Calu3 (cell line): ENCODE results near the gene AGER. TPM values are rescaled to one million over a fixed set of nuclear protein-coding genes. Genes with fewer than 3 reads are reported as not detected.

Experiments
- BruUV-seq: library from RNA; stranded (reverse); fragments of 400-500 nt; replicated peaks from 2 replicates; lab custom pipeline; 2021; lab: Mats Ljungman, UMichigan
- CTCF ChIA-PET: fragments of 300-600 bp; sonication (Branson Sonifier 250); formaldehyde crosslinking; loops from one replicate; lab custom pipeline; 2022; ENCODE audit warnings: antibody characterized with exemption; lab: Charles Lee
- DNase-seq: peaks from one replicate; pipeline ENCODE4 v3.0.0; 2022
- H3K27ac Mint-ChIP-seq: one replicate; pipeline ENCODE4 v1.8.0; 2022; ENCODE audit warnings: mixed read lengths; ENCODE audit not compliant: unreplicated experiment
- H3K27me3 Mint-ChIP-seq: one replicate; pipeline ENCODE4 v1.8.0; 2022; ENCODE audit warnings: mixed read lengths; ENCODE audit not compliant: unreplicated experiment
- H3K36me3 Mint-ChIP-seq: one replicate; pipeline ENCODE4 v1.8.0; 2022; ENCODE audit warnings: mild to moderate bottlenecking, moderate library complexity, mixed read lengths; ENCODE audit not compliant: insufficient read depth, unreplicated experiment
- H3K4me1 Mint-ChIP-seq: one replicate; pipeline ENCODE4 v1.8.0; 2022; ENCODE audit warnings: mild to moderate bottlenecking, low read depth, mixed read lengths; ENCODE audit not compliant: unreplicated experiment
- H3K4me3 Mint-ChIP-seq: one replicate; pipeline ENCODE4 v1.8.0; 2022; ENCODE audit warnings: mild to moderate bottlenecking, low read depth, moderate library complexity, mixed read lengths; ENCODE audit not compliant: unreplicated experiment
- H3K9me3 Mint-ChIP-seq: one replicate; pipeline ENCODE4 v1.8.0; 2022; ENCODE audit warnings: low read depth, mixed read lengths; ENCODE audit not compliant: unreplicated experiment
- intact Hi-C: fragments of 100-400 bp; cut with micrococcal nuclease; formaldehyde crosslinking; loops from one replicate; pipeline ENCODE4 v1.10.0; 2022; ENCODE audit not compliant: unreplicated experiment
- total RNA-seq: library from RNA; stranded (reverse); gene quantifications from 2 replicates; pipeline ENCODE4 v1.2.3, GENCODE V29; 2022
- TF ChIP-seq, protein P1 (sequence below): fragments of 200-600 bp; IDR thresholded peaks from one replicate; pipeline ENCODE4 v1.8.0; 2022; ENCODE audit warnings: antibody characterized with exemption; ENCODE audit not compliant: unreplicated experiment

The AGER gene
- total RNA-seq, 1 experiment from 2014 or later: 14.4 TPM

DNA sequence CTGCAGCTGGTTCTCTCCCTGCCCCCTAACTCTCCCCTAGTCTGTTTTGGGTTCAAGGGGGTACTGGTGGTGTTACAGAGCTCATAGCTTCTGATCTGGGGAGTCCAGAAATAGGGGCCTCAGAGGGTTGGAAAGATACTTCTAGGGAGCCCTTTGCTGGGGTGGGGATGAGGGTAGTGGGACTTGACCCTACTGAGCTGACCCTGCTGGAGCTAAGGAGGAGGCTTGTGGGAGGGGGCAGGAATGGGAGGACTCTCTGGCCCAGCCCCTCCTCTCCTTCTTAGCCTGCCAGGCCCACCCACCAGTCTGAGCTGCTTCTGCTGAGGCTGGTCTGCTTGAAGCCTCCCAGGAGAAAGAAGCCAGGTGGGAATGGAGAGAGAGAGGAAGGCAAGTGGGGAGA is 19.8 kb downstream of the AGER start, which contains the start of gene EGFL8:
EGFL8 (plus strand) TSS at position 301 of the 400 bp plus-strand sequence. CDS start 1,571 bp downstream, outside the sequence.
- Mint-ChIP-seq H3K4me1 (no peaks in the 10 kb centered on the region), H3K9me3 (no peaks in the 10 kb centered on the region), H3K27ac (no peak within 1 kb of the TSS), H3K36me3 (peaks cover 31% of the 10 kb centered on the region), H3K27me3 (no peaks in the 10 kb centered on the region), H3K4me3 (no peak within 1 kb of the TSS)
- DNase-seq: no peak
- TF ChIP-seq, protein P1, sequence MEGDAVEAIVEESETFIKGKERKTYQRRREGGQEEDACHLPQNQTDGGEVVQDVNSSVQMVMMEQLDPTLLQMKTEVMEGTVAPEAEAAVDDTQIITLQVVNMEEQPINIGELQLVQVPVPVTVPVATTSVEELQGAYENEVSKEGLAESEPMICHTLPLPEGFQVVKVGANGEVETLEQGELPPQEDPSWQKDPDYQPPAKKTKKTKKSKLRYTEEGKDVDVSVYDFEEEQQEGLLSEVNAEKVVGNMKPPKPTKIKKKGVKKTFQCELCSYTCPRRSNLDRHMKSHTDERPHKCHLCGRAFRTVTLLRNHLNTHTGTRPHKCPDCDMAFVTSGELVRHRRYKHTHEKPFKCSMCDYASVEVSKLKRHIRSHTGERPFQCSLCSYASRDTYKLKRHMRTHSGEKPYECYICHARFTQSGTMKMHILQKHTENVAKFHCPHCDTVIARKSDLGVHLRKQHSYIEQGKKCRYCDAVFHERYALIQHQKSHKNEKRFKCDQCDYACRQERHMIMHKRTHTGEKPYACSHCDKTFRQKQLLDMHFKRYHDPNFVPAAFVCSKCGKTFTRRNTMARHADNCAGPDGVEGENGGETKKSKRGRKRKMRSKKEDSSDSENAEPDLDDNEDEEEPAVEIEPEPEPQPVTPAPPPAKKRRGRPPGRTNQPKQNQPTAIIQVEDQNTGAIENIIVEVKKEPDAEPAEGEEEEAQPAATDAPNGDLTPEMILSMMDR: no peak
- CTCF ChIA-PET: interaction anchor here (0.5 kb wide), 1 partner anchor 63 kb away, joined by 6 read pairs; no protein-coding TSS in a partner anchor
- BruUV-seq: no TSS peak
- intact Hi-C loops: no loop called here

DNA sequence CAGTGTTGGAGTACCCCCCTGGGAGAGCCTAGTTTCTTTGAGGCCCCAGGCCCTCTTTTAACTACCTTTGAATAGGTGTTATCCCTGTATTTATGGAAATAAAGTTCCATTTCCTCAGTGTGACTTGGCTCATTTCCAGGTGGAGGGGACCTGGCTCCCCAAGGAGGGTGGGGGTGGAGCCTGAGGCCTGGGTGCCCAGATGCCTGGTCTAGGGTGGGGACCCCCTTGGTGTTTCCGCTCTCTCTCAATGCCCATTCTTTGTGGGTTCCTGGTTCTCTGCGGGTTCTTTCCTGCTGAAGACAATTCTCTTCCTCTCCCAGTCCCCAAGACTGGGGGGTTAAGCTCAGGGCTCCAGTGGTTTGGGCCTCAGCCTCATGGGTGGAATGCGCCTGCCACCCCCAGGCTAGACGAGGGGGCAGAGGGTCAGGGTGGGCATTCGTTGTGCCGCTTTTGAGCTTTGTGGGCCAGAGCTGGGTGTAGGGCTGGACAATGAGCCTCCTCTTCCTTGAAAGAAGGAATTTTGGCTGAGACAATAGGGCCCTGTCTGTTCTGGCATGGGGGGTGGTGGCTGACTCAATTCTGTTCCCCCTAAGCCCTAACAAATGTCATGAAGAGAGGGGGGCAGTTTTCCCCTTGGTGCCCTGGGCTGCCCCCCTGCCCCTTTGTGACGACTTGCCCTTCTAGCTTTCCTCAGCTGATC is 20.3 kb downstream of the AGER start:
- CTCF ChIA-PET: no interaction called here
- no peak for DNase-seq
- H3K27me3 Mint-ChIP-seq: no peaks in the 10 kb centered on the region
- no peaks in the 10 kb centered on the region for H3K9me3 Mint-ChIP-seq
- TF ChIP-seq, protein P1: no peak
- H3K4me3 Mint-ChIP-seq: no peak overlapping the region
- no peaks in the 10 kb centered on the region for H3K4me1 Mint-ChIP-seq
- peaks cover 30% of the 10 kb centered on the region for H3K36me3 Mint-ChIP-seq
- BruUV-seq: no TSS peak
- intact Hi-C loops: no loop called here
- no peak overlapping the region for H3K27ac Mint-ChIP-seq

DNA sequence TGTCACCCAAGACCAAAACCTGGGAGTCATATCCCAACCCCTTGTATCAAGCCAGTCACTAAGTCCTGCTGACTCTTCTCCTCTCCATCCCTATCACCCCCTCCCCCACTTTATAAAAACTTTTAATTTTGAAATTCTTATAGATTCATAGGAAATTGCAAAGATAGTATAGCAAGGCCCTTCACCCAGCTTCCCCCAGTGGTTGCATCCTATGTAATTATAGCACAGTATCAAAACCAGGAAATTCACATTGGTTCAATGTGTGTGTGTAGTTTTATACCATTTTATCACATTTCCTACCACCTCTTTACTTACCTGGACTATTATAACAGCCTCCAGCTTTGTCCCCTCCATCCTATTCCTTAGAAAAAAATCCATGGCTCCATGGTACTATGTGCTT is 26.0 kb downstream of the AGER start:
- CTCF ChIA-PET: interaction anchor here (0.7 kb wide), 1 partner anchor 795 kb away, joined by 3 read pairs; the partner anchor contains the start of gene HLA-DMA
- no peaks in the 10 kb centered on the region for H3K9me3 Mint-ChIP-seq
- no peak for DNase-seq
- H3K4me3 Mint-ChIP-seq: no peak overlapping the region
- H3K36me3 Mint-ChIP-seq: peaks cover 30% of the 10 kb centered on the region
- no peaks in the 10 kb centered on the region for H3K27me3 Mint-ChIP-seq
- intact Hi-C loops: no loop called here
- peaks cover 17% of the 10 kb centered on the region for H3K4me1 Mint-ChIP-seq
- BruUV-seq: no TSS peak
- TF ChIP-seq, protein P1: no peak
- H3K27ac Mint-ChIP-seq: no peak overlapping the region

DNA sequence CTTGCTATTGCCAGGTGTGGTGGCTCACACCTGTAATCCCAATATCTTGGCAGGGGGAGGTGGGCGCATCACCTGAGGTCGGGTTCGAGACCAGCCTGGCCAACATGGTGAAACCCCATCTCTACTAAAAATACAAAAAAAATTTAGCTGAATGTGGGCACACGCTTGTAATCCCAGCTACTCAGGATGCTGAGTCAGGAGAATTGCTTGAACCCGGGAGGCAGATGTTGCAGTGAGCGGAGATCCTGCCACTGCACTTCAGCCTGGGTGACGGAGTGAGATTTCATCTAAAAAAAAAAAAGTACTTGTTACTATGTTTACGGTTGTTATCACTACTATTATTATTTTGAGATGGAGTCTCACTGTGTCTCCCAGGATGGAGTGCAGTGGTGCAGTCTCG is 27.2 kb downstream of the AGER start:
- DNase-seq: no peak
- BruUV-seq: no TSS peak
- H3K4me3 Mint-ChIP-seq: no peak overlapping the region
- H3K9me3 Mint-ChIP-seq: no peaks in the 10 kb centered on the region
- peaks cover 29% of the 10 kb centered on the region for H3K36me3 Mint-ChIP-seq
- no peaks in the 10 kb centered on the region for H3K27me3 Mint-ChIP-seq
- H3K27ac Mint-ChIP-seq: no peak overlapping the region
- intact Hi-C loops: no loop called here
- CTCF ChIA-PET: interaction anchor here (0.7 kb wide), 1 partner anchor 219 kb away, joined by 3 read pairs; no protein-coding TSS in a partner anchor
- TF ChIP-seq, protein P1: no peak
- peaks cover 22% of the 10 kb centered on the region for H3K4me1 Mint-ChIP-seq
